GM18861 (cell line): ENCODE results near the gene STK11IP.
A peak's percentile ranks its signal among the peaks of the same experiment; 100 is the strongest.
"Not testable (repeated sequence)": the region's sequence is repeated elsewhere in the genome, so short reads cannot be mapped to it uniquely, and the experiment has no call there.

Experiments
- ATAC-seq: cut with Tn5 transposase; IDR thresholded peaks from one replicate; pipeline ENCODE4 v1.9.1; 2021; ENCODE audit not compliant: unreplicated experiment

Gene STK11IP

DNA sequence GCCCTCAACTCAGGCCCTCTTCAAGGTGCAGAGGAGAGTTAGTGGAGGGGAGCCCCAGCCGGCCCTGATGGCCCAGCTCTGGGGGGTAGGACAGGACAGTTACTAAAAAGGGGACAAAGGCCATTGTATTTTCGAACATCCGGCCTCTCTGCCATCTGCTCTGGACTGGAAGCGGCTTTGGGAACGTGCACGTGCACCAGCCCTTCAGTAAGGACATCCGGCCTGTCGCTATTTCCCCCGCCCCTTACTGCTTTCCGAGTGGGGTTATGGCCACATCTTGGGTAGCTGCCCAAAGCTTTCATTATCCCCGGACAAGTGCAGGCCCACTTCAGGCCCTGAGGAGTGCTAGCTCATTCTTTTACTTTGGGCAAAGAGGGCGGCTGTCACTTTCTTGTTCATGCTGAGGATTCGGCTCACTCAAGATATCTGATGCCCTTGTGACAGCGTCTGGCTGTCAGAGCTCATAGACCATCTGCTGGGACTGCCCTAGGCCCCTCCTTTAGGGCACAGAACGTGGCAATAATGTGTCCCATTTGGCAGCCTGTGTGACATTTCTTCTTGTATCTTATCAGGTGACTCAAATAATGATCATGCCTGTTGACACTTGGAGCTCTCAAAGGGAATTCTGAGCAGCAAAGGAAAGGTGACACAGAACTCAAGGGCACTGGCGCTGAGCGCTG, 47.3 kb downstream of the STK11IP start:
- no peak for ATAC-seq

DNA sequence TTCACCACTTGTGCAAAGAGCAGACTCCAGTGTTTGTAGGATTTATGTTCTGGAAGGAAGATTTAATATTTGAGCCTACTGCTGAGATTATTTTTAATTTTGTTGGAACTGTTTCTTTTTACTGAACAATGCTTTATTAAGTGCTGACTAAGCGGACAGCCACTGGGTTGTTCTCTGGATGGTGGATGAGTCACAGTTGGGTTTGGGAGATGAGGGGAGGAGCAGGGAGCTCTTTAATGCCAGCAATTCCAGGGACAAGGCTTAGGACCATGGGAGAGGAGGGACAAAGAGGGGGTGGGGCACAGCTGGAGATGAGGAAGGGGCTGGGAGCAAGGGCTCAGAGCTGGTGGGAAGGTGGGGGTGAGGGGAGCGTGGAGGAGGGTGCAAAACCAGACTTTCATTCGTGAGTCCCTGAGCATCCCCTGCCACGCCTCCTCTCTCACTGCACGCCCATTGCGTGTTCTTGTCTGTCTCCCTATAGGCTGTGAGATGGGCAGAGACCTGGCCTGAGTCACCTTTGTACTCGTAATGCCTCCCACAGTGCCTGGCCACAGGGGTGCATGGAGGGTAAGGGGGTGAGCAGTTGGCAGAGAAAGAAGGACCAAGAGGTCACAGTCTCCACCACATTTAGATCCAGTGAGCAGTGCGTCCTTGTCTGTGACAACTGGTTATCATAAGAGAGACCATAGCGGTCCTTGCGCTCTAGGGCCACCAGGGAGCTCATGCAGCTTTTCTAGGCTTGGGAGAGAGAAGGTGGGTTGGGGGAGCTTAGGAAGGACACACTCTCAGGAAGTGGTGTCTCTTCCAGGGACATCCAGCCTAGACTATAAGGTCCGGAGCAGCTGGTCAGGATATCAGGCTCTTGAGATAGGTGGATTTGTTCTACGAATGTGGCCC, 48.2 kb downstream of the STK11IP start:
- ATAC-seq = no peak

DNA sequence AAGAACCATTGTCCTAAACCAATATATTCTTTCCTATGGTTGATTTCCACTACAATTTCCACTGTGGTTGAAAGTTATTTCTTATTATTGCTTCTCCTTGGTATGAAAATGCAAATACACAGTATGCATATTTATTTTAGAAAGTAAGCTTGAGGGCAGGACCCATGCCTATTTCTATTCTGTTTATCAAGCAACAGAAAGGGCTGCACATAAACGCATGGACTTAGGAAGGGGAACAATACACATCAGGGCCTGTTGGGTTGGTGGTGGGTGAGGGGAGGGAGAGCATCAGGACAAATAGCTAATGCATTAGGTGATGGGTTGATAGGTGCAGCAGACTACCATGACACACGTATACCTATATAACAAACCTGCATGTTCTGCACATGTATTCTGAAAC, 50.5 kb downstream of the STK11IP start:
- ATAC-seq = no peak

DNA sequence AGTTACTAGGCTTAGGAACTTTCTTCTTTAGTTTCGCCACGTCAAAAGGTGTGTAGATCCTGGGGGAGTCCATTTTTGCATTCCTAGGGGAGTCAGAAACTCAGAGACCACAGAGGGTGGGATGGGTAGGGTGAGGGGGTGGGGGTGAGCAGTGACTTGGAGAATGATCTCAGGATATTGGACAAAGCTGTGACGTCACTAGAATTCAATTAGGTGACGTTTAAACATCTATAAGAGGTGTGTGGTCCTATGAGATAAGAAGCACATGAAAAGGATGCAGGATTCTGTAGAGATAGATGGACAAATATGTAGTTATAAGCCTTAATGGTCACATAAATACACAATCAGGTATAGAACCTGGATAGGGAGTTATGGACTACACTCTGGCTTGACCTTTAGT, 51.3 kb downstream of the STK11IP start:
- no peak for ATAC-seq

DNA sequence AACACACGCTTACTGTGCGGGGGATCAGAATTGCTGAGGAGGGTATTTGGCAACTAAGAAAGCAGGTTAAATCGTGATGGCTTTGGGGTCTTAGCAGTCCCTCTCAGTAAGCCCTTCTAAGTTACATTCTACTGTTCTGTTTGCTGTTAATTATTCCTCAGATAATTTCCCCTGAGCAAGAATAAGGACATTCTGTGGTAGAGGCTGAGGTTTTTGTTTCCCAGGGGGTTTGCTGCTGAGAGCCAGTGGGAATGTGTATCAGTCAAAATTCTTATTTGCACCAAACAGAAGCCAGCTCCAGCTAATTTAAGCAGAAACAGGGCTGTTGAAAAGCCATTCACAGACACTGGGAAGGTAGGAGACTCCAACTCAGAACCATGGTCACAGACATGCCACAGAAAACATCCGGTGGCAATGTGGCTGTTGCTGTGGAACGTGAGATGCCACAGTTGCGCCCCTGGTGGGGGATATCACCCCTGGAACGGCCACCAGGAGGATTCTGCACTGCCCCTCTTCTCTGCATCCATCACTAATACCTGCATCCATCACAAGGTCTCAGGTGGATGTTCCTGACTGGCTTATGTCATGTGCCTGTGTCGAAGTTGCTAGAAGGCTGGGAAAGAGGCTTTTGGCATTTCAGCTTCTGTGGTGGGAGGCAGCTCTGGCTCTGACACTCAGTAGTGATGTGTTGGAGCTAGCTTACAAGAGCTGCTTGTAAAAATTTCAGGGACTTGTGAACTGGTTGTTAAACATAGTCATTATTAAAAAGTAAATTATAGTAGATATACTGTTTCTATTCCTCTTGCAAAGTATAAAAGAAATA, 53.0 kb downstream of the STK11IP start:
- no peak for ATAC-seq

DNA sequence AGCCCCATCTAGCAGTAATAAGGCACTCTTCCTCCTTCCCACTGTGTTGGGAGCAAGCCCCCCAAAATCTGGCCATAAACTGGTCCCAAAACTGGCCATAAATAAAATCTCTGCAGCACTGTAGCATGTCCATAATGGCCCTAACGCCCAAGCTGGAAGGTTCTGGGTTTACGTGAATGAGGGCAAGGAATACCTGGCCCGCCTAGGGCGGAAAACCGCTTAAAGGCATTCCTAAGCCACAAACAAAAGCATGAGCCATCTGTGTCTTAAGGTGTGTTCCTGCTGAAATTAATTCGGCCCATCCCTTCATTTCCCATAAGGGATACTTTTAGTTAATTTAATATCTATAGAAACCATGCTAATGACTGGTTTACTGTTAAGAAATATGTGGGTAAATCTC, 54.0 kb downstream of the STK11IP start:
- not testable (repeated sequence) for ATAC-seq

DNA sequence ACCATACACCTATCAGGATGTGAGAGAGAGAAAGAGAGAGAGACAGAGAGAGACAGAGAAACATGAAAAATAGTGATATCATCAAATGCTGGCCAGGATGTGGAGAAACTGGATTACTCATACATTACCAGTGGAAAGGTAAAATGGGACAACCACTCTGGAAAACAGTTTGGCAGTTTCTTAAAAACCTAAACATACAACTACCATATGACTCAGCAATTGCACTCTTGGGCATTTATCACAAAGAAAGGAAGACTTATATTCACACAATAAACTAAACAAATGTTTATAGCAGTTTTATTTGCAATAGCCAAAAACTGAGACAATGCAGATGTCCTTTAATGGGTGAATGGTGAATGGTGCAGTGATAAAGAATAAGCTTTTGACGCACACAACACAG, 58.9 kb downstream of the STK11IP start:
- ATAC-seq = no peak

DNA sequence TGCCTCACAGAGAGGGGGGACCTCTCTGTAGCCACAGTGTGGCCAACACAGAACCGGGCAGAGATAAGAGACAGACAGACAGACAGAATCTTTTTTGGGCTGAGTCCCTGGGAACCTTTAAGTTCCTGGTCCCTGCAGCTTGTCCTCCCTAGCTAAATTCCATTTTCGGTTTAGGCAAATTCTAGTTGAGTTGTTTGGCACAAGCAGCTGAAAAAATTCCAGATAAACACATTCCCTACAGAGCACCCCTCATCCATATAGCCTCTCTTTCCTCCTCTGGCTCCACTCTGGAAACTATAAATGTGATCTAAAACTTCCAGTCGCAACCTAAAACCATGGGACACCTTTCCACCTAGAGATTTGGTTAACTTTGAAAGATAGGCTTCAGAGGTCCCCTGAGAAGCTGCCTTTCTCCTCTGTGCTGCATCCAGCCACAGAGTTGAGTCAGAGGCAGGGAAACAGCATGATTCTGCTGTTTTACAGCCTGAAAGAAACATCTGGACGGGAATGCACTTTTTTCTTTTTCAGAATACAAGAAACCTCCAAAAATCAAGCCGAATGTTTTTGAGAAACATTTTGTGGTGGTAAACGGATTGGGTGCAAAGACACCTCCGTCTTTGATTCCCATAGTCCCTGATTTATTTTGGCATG, 60.7 kb downstream of the STK11IP start:
- no peak for ATAC-seq

DNA sequence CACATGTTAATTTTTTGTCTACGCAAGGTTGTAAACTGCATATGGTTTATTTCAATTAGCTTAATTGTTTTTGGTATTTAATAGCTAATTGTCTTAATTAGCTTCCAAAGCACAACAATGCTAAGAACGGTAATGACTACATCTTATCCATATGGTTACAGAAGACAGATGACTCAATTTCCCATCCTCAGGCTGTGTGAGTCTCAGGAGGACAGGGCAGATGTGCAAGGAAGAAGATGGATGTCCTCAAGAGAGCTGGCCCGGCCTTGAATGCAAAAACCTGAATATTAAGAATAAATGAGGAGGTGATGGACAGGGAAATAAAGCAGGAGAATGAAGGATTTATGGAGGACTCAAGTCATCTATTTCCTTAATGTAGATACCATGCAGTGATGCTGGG, 61.2 kb downstream of the STK11IP start:
- ATAC-seq = no peak

DNA sequence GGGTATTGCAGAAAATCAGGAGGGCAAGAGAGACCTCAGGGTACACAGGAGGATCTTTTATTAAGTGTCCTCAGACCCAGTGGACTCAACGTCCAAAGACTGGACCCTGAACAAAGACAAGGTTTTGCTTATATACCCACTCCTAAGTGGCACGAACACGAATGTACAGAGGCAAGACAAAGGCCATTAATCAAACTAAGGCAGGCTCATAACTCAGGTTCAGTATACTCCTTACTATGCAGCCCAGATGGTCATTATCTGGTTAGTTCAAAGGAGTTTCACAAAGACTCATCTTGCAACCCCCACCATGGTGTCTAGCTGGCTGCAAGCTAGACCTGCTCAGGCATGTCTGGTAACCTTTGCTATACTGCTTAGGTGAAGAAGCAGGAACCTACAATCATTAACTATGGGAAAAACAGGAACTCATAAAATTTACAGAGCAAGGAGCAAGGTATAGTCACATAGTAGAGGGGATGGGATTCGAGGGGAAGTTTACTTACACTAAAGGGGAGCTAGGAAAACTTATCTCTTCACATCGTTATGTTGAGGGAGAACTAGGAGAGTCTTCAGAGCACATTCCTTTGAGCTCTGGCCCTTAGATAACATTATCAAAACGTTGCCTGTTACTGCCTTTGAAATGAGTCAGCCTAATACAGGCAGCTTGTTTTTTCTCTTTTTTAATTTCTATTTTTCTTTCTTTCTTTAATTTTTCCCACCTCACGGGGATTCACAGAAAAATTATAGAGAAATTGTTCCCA, 63.7 kb downstream of the STK11IP start:
- ATAC-seq = peak; percentile 94

DNA sequence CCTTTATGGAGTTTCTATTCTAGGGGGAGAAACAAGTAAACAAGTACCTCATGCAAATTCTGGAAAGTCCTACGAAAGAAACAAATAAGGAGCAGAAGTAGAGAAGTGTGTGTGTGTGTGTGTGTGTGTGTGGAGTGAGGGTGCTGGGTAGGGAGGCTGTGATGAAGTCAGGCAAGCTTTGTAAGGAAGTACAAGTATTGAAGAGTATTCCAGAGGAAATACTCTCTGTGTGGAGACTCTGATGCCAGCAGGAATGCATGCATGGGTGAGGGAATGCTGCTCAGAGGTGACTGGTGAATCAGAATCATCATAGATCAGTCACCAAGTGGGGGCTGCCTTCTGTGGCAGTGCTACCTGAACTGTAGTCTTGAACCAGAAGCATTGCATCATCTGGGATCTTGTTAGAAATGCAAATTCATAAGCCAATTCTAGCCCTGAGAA, 64.3 kb downstream of the STK11IP start:
- no peak for ATAC-seq

DNA sequence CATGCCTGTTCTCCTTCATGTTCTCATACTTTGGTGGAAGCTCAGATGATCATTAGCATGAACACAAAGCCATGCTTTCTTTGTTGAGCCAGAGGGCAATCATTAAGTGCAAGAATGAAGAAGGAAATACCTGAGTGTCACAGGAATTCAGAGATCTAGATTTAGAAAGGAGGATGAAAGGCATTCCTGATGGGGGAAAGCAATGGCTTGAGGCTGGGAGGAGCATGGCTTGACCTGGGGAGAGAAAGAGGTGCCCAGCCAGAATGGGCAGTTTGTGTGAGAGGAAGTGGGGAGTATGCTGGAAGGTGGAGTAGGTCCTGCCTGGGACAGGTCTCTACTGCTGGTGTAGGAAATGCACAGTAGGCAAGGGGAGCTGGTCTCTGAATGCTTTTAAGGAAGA, 64.9 kb downstream of the STK11IP start:
- ATAC-seq = no peak

DNA sequence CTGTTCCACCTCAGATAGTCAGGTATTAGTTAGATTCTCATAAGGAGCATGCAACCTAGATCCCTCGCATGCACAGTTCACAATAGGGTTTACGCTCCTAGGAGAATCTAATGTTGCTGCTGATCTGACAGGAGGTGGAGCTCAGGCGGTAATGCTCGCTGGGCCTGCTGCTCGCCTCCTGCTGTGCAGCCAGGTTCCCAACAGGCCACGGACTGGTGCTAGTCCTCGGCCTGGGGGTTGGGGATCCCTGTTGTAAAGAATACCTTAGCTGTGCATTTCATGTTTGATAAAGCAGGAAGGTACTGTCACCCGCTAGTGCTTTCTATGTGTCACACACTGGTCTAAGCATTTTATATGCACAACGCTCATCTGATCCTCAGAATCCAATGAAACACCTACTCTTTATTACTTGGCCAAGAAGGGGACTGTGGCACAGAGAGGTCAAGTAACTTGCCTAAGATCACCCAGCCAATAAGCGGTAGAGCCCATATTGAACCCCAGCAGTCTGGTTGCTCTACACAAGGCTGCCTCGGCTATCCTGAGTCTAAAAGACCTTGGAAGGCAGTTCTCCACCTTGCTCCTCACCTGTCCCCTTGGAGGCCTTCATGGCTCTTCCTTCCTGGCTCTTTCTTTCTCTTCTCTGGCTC, 65.6 kb downstream of the STK11IP start:
- ATAC-seq = no peak

DNA sequence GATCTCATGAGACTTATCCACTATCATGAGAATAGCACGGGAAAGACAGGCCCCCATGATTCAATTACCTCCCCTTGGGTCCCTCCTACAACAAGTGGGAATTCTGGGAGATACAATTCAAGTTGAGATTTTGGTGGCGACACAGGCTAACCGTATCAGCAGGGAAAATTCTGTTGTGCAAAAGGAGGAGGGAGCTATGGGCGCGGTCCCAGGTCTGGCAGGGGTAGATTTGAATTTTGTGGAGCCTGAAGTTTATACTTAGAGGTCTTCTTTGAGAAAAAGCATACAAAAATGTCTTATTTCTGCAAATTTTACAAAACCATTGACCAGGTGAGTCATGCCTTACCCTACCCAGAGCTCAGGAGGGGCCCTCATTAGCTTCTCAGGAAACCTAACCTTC, 66.4 kb downstream of the STK11IP start:
- no peak for ATAC-seq

DNA sequence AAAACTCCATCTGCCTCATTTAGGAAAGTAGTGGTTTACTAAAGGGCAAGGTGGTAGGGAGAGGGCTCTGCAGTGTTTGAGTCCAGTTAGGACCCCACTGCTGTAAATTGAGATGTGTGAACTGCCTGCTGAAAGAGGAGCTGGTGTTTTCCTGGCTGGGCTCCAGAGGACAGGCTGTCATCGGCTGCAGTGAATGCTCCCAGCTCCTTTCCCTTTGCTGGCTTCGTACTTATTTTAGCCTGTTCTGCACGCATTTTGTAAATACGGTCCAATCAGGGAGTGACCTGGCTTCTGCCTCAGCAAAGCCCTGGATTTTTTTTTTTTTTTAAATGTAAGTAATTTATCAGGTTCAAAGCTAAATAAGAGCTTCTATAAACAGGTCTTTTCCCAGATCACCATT, 67.3 kb downstream of the STK11IP start:
- no peak for ATAC-seq

DNA sequence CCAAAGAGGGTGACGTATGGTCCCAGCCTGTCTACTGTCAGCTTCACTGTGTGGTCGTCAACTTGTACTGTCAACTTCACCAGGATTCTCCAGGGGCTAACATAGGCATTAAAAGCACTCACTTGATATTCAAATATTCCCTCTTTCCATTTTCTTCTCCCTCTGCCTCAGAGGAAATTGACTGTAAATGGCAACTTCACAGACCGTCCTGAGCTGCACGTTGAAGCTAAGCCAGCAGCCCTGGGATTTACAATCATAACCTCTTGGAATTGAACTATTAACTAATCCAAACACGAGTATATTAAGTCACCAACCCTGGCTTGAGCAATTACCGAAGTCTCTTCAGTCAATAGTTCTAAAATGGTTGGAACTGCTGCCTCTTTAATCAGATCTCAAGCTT, 68.3 kb downstream of the STK11IP start:
- no peak for ATAC-seq
